ENCODE results near the gene PTPN4. TPM values are rescaled to one million over a fixed set of nuclear protein-coding genes. Genes with fewer than 3 reads are reported as not detected.

Gene PTPN4
- total RNA-seq, 1 donor: 19.5 TPM

GRCh38 chr2:119713819-119714490 is 45.8 kb upstream of the PTPN4 start:
- Histone ChIP-seq H3K9me3 (ENCODE audit: low read depth, low read length) (no peaks in the 10 kb centered on the region), H3K36me3 (ENCODE audit: insufficient read depth, low read length) (no peaks in the 10 kb centered on the region), H3K79me2 (ENCODE audit: insufficient read depth, low read length) (no peaks in the 10 kb centered on the region), H3K27ac (ENCODE audit: low read depth, low read length) (no peak overlapping the region), H3K4me2 (ENCODE audit: insufficient read depth, low read length) (no peak overlapping the region), H4K20me1 (ENCODE audit: insufficient read depth, low read length) (no peaks in the 10 kb centered on the region), H2AFZ (ENCODE audit: low read length) (peak overlapping the region; percentile 8), H3K4me1 (ENCODE audit: insufficient read depth, low read length) (no peaks in the 10 kb centered on the region), H3K4me3 (ENCODE audit: insufficient read depth, low read length) (no peak overlapping the region), H3K27me3 (ENCODE audit: insufficient read depth, low read length) (peaks cover 18% of the 10 kb centered on the region)
- peak; percentile 81 for DNase-seq (ENCODE audit: insufficient read length, low spot score, missing footprints)
- TF ChIP-seq, protein P1, sequence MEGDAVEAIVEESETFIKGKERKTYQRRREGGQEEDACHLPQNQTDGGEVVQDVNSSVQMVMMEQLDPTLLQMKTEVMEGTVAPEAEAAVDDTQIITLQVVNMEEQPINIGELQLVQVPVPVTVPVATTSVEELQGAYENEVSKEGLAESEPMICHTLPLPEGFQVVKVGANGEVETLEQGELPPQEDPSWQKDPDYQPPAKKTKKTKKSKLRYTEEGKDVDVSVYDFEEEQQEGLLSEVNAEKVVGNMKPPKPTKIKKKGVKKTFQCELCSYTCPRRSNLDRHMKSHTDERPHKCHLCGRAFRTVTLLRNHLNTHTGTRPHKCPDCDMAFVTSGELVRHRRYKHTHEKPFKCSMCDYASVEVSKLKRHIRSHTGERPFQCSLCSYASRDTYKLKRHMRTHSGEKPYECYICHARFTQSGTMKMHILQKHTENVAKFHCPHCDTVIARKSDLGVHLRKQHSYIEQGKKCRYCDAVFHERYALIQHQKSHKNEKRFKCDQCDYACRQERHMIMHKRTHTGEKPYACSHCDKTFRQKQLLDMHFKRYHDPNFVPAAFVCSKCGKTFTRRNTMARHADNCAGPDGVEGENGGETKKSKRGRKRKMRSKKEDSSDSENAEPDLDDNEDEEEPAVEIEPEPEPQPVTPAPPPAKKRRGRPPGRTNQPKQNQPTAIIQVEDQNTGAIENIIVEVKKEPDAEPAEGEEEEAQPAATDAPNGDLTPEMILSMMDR (IDR thresholded peaks at IDR 0.05; ENCODE audit: extremely low read depth, low read depth, low read length): no peak

- H3K4me1 ChIP-seq (ENCODE audit: insufficient read depth, low read length): no peaks in the 10 kb centered on the region
- no peak overlapping the region for H3K4me3 ChIP-seq (ENCODE audit: insufficient read depth, low read length)
- H3K79me2 ChIP-seq (ENCODE audit: insufficient read depth, low read length): no peaks in the 10 kb centered on the region
- H3K4me2 ChIP-seq (ENCODE audit: insufficient read depth, low read length): no peak overlapping the region
- H3K9me3 ChIP-seq (ENCODE audit: low read depth, low read length): no peaks in the 10 kb centered on the region
- TF ChIP-seq, protein P1 (IDR thresholded peaks at IDR 0.05; ENCODE audit: extremely low read depth, low read depth, low read length): no peak
- no peaks in the 10 kb centered on the region for H4K20me1 ChIP-seq (ENCODE audit: insufficient read depth, low read length)
- H3K27ac ChIP-seq (ENCODE audit: low read depth, low read length): no peak overlapping the region
- H2AFZ ChIP-seq (ENCODE audit: low read length): no peak overlapping the region
- no peak for DNase-seq (ENCODE audit: insufficient read length, low spot score, missing footprints)
- H3K27me3 ChIP-seq (ENCODE audit: insufficient read depth, low read length): peaks cover 21% of the 10 kb centered on the region
- H3K36me3 ChIP-seq (ENCODE audit: insufficient read depth, low read length): no peaks in the 10 kb centered on the region
Measured at GRCh38 chr2:119715409-119716283, 44.1 kb upstream of the PTPN4 start.

DNA sequence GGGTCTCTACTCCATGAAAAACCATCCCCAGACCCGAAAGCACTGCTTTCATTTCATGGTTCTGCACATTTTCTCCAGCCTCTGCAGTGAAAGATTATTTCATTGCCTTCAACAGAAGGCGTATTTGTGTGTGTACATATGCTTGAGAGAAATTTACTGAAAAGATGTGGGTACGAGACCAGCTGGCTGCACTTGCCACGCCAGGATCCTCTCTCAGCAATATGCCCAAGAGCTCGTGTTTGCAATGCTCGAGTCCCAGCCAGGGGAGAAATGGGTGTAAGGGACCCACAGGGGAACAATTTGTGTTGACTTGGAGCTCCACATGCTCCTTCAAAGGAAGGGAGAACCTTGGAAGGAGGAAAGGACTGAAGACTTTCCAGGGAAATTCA is 43.4 kb upstream of the PTPN4 start:
- Histone ChIP-seq H3K27me3 (ENCODE audit: insufficient read depth, low read length) (peaks cover 21% of the 10 kb centered on the region), H3K4me3 (ENCODE audit: insufficient read depth, low read length) (no peak overlapping the region), H3K27ac (ENCODE audit: low read depth, low read length) (no peak overlapping the region), H2AFZ (ENCODE audit: low read length) (no peak overlapping the region), H3K36me3 (ENCODE audit: insufficient read depth, low read length) (no peaks in the 10 kb centered on the region), H3K4me1 (ENCODE audit: insufficient read depth, low read length) (no peaks in the 10 kb centered on the region), H3K9me3 (ENCODE audit: low read depth, low read length) (peaks cover 2% of the 10 kb centered on the region), H4K20me1 (ENCODE audit: insufficient read depth, low read length) (no peaks in the 10 kb centered on the region), H3K79me2 (ENCODE audit: insufficient read depth, low read length) (no peaks in the 10 kb centered on the region), H3K4me2 (ENCODE audit: insufficient read depth, low read length) (no peak overlapping the region)
- DNase-seq (ENCODE audit: insufficient read length, low spot score, missing footprints): no peak
- TF ChIP-seq, protein P1 (IDR thresholded peaks at IDR 0.05; ENCODE audit: extremely low read depth, low read depth, low read length): no peak

Measured in osteoblast (primary cell).